ENCODE results near the gene MOCS3. TPM values are rescaled to one million over a fixed set of nuclear protein-coding genes. Genes with fewer than 3 reads are reported as not detected.

The MOCS3 gene
- total RNA-seq, 1 donor from 2014 or later: 9.5 TPM

GRCh38 chr20:50981714-50982048 lies 23.1 kb downstream of the MOCS3 start:
- DNase-seq (ENCODE audit: low read depth, low spot score): no peak

GRCh38 chr20:50982363-50982762 lies 23.7 kb downstream of the MOCS3 start:
- no peak for DNase-seq (ENCODE audit: low read depth, low spot score)

- DNase-seq (ENCODE audit: low read depth, low spot score): no peak
Measured at GRCh38 chr20:50983321-50983720, 24.7 kb downstream of the MOCS3 start.

GRCh38 chr20:50987493-50988210 lies 29.0 kb downstream of the MOCS3 start:
- peak; percentile 54 for DNase-seq (ENCODE audit: low read depth, low spot score)

- DNase-seq (ENCODE audit: low read depth, low spot score): no peak
Measured at GRCh38 chr20:50991076-50991475, 32.5 kb downstream of the MOCS3 start.

GRCh38 chr20:50992336-50992732 lies 33.7 kb downstream of the MOCS3 start:
- no peak for DNase-seq (ENCODE audit: low read depth, low spot score)

GRCh38 chr20:50992733-50993457 lies 34.3 kb downstream of the MOCS3 start:
- DNase-seq (ENCODE audit: low read depth, low spot score): peak; percentile 22

- no peak for DNase-seq (ENCODE audit: low read depth, low spot score)
Measured at GRCh38 chr20:50993876-50994275, 35.3 kb downstream of the MOCS3 start.

GRCh38 chr20:50995506-50995905 lies 36.9 kb downstream of the MOCS3 start:
- DNase-seq (ENCODE audit: low read depth, low spot score): no peak

- no peak for DNase-seq (ENCODE audit: low read depth, low spot score)
Measured at GRCh38 chr20:50996901-50997865, 38.6 kb downstream of the MOCS3 start.

- DNase-seq (ENCODE audit: low read depth, low spot score): no peak
Measured at GRCh38 chr20:50999355-50999754, 40.7 kb downstream of the MOCS3 start.

- DNase-seq (ENCODE audit: low read depth, low spot score): no peak
Measured at GRCh38 chr20:51001430-51002265, 43.0 kb downstream of the MOCS3 start.

- DNase-seq (ENCODE audit: low read depth, low spot score): no peak
Measured at GRCh38 chr20:51002633-51003032, 44.0 kb downstream of the MOCS3 start.

- DNase-seq (ENCODE audit: low read depth, low spot score): no peak
Measured at GRCh38 chr20:51003753-51004152, 45.1 kb downstream of the MOCS3 start.

GRCh38 chr20:51004305-51004727 lies 45.7 kb downstream of the MOCS3 start:
- DNase-seq (ENCODE audit: low read depth, low spot score): no peak

- no peak for DNase-seq (ENCODE audit: low read depth, low spot score)
Measured at GRCh38 chr20:51004781-51005180, 46.2 kb downstream of the MOCS3 start.

- no peak for DNase-seq (ENCODE audit: low read depth, low spot score)
Measured at GRCh38 chr20:51005214-51005613, 46.6 kb downstream of the MOCS3 start.

GRCh38 chr20:51008718-51009117 lies 50.1 kb downstream of the MOCS3 start:
- no peak for DNase-seq (ENCODE audit: low read depth, low spot score)

GRCh38 chr20:51009303-51010042 lies 50.9 kb downstream of the MOCS3 start:
- DNase-seq (ENCODE audit: low read depth, low spot score): no peak

- DNase-seq (ENCODE audit: low read depth, low spot score): no peak
Measured at GRCh38 chr20:51010043-51010365, 51.4 kb downstream of the MOCS3 start.
